BLaER1 (cell line): Measurements from ENCODE around the gene TMEM129.

ENCODE experiments used
- H3K27ac ChIP-seq: shearing (Covaris generic); formaldehyde crosslinking; 2 replicates; pipeline ENCODE4 v1.8.1; 2022
- H3K27me3 ChIP-seq: shearing (Covaris generic); formaldehyde crosslinking; 2 replicates; pipeline ENCODE4 v1.8.1; 2022
- H3K36me3 ChIP-seq: shearing (Covaris generic); formaldehyde crosslinking; 2 replicates; pipeline ENCODE4 v1.8.1; 2022
- H3K4me1 ChIP-seq: shearing (Covaris generic); formaldehyde crosslinking; 2 replicates; pipeline ENCODE4 v1.8.1; 2022
- H3K4me2 ChIP-seq: shearing (Covaris generic); formaldehyde crosslinking; 2 replicates; pipeline ENCODE4 v1.8.1; 2022
- H3K4me3 ChIP-seq: shearing (Covaris generic); formaldehyde crosslinking; 2 replicates; pipeline ENCODE4 v1.8.1; 2022
- H3K9ac ChIP-seq: shearing (Covaris generic); formaldehyde crosslinking; 2 replicates; pipeline ENCODE4 v1.8.1; 2022
- H3K9me3 ChIP-seq: shearing (Covaris generic); formaldehyde crosslinking; 2 replicates; pipeline ENCODE4 v1.8.1; 2022
- H4K20me1 ChIP-seq: shearing (Covaris generic); formaldehyde crosslinking; 2 replicates; pipeline ENCODE4 v1.8.1; 2022
- Cebpa-rat ChIP-seq: shearing (Covaris generic); IDR thresholded peaks from 2 replicates; pipeline ENCODE4 v1.8.1; 2022

Gene TMEM129

DNA sequence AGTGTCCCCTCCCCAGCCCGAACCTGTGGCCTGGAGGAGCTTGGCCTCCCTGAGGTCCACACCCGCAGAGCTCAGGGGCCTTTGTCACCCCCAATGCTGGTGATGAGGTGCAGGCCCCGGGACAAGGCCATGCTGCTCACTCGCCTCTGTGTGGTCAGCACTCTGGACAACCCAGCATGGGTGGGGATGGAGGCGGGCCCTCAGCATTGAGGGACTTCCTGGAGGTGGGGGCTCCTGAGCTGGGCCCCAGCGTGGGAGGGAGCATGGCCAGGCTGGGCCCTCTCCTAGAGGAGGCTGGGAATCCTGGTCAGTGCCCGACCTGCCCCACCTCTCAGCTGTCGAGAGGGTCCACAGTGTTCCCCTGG is 30.8 kb upstream of the TMEM129 start:
- H3K9ac ChIP-seq = peak overlapping the region; percentile 57

DNA sequence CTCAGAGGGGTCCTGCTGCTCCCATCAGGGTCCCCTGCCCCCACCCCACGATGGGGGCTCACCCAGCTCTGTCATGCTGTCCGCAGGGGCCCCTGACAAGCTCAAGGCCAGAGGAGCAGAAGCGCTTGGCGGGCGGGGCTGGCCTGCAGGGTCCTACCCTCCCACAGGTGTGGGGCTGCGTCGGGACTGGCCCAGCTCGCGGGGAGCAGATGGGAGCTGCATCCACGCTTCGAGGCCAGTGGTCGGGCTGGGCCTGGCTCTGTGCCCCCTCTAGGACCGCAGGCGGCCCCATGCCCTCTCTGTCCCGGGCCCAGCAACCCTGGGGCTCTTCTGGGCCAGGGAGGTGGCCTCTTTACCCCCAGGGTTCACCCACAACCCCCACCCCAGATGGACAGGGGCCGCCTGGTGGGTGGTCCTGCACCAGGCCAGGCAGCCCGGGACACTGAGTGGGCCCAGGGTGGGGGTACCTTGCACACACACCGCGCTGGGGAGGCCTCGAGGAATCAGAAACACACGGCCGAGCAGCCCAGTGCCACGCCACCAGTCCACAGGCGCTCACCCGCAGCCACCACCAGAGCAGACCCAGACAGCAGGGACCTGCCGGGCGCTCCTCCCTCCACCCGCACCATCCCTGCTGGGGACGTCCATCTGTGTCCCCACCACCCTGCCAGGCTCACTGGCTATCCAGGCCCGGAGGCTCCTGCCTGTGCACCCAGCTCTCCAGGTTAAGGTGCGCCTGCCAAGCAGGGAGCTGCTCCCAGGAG is 30.2 kb upstream of the TMEM129 start:
- Histone ChIP-seq H3K4me2 (peak overlapping the region; percentile 87), H3K27me3 (no peaks in the 10 kb centered on the region), H3K9me3 (no peaks in the 10 kb centered on the region), H3K9ac (peak overlapping the region; percentile 57), H3K27ac (peak overlapping the region; percentile 84; the same call in 1 of the 2 replicates), H3K36me3 (no peaks in the 10 kb centered on the region), H4K20me1 (peaks cover 12% of the 10 kb centered on the region; the same call in 1 of the 2 replicates), H3K4me1 (peaks cover 71% of the 10 kb centered on the region), H3K4me3 (no peak overlapping the region)
- TF ChIP-seq Cebpa-rat = no peak

More for the DNA sequence above, 30.8 kb upstream of the TMEM129 start:
- no peaks in the 10 kb centered on the region for H3K9me3 ChIP-seq
- peak overlapping the region; percentile 87 for H3K4me2 ChIP-seq
- peaks cover 65% of the 10 kb centered on the region for H3K4me1 ChIP-seq
- no peak overlapping the region for H3K4me3 ChIP-seq
- H3K27me3 ChIP-seq = no peaks in the 10 kb centered on the region
- H4K20me1 ChIP-seq = peaks cover 7% of the 10 kb centered on the region; the same call in 1 of the 2 replicates
- no peak for TF ChIP-seq Cebpa-rat
- peak overlapping the region; percentile 84 for H3K27ac ChIP-seq
- no peaks in the 10 kb centered on the region for H3K36me3 ChIP-seq

- Histone ChIP-seq H3K4me2 (no peak overlapping the region), H3K4me3 (no peak overlapping the region), H3K36me3 (peaks cover 4% of the 10 kb centered on the region; the same call in 1 of the 2 replicates), H3K27ac (no peak overlapping the region), H3K9me3 (no peaks in the 10 kb centered on the region), H4K20me1 (peaks cover 17% of the 10 kb centered on the region; the same call in 1 of the 2 replicates), H3K4me1 (peaks cover 77% of the 10 kb centered on the region), H3K27me3 (no peaks in the 10 kb centered on the region), H3K9ac (no peak overlapping the region)
- TF ChIP-seq Cebpa-rat = no peak
These were observed 29.4 kb upstream of the TMEM129 start for GRCh38 chr4:1750381-1751154.

DNA sequence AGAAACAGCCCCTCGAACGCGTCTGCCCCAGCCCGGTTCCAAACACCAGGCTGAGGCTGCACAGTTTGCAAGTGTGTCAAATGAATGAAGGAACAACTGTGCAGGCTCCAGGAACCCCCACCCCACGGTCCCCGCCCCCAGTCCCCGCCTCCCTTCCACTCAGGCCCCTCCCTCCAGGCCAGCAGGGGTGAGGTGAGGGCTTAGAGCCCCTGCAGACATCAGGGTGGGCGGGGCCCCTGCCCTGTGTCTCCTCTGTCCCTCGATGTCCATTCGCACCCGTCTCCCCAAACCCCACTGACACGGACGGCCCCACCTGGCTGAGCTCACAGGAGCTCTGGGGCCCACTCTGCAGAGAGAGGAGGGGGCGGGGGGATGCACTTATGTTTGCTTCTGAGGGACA is 28.7 kb upstream of the TMEM129 start:
- Histone ChIP-seq H3K9ac (no peak overlapping the region), H3K4me3 (no peak overlapping the region), H3K4me2 (no peak overlapping the region), H3K9me3 (no peaks in the 10 kb centered on the region), H3K27me3 (no peaks in the 10 kb centered on the region), H4K20me1 (peaks cover 24% of the 10 kb centered on the region; the same call in 1 of the 2 replicates), H3K4me1 (peaks cover 73% of the 10 kb centered on the region), H3K27ac (no peak overlapping the region), H3K36me3 (peaks cover 11% of the 10 kb centered on the region)
- no peak for TF ChIP-seq Cebpa-rat

DNA sequence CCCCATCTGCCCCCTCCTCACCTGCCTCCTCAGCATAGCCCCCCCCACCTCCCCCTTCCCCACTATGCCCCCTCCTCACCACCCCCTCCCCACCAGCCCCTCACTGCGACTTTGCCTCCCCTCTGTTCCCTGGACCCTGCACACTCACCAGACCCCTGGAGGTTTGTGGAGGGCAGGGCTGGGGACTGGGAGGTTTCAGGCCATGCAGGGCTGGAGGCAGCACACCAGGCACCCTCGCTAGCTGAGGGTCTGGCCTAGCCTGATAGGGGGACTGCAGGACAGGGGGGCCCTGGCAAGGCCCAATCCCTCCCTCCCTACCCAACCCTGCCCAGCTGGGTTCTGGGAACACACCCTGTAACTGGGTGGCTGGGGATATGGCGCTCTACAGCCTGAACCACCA is 28.2 kb upstream of the TMEM129 start:
- H3K27ac ChIP-seq = no peak overlapping the region
- H4K20me1 ChIP-seq = peaks cover 28% of the 10 kb centered on the region; the same call in 1 of the 2 replicates
- H3K4me2 ChIP-seq = no peak overlapping the region
- H3K4me1 ChIP-seq = peaks cover 68% of the 10 kb centered on the region
- H3K36me3 ChIP-seq = peaks cover 16% of the 10 kb centered on the region
- no peaks in the 10 kb centered on the region for H3K9me3 ChIP-seq
- H3K27me3 ChIP-seq = no peaks in the 10 kb centered on the region
- no peak overlapping the region for H3K4me3 ChIP-seq
- H3K9ac ChIP-seq = no peak overlapping the region
- TF ChIP-seq Cebpa-rat = no peak

DNA sequence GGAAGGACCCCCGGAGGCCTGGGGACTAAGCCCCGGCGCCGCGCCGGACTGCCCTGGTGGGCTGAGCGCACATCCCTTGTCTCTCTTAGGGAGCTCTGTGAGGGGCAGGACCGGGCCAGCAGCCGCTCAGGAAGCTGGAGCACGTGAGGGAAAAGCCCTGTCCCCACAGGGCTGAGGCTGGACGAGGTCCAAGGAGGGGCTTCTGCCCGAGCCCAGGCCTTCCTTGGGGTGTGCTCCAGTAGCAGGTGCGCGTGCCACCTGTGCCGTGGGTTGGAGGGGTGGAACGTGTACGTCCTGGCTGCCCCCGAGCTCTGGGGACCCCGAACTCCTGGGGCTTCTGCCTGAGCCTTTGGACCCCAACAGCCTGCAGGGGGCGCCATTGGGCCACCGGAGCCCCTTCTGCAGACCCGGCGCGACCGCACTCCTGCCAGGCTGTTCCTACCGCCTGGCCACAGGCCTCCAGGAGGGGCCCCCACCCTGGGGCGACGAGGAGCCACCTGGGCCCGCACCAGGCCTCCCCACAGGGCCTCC is 27.4 kb upstream of the TMEM129 start:
- Histone ChIP-seq H3K4me1 (peaks cover 66% of the 10 kb centered on the region), H3K9me3 (no peaks in the 10 kb centered on the region), H4K20me1 (peaks cover 34% of the 10 kb centered on the region; the same call in 1 of the 2 replicates), H3K9ac (no peak overlapping the region), H3K36me3 (peaks cover 24% of the 10 kb centered on the region), H3K27me3 (no peaks in the 10 kb centered on the region), H3K27ac (no peak overlapping the region), H3K4me2 (peak overlapping the region; percentile 54), H3K4me3 (no peak overlapping the region)
- TF ChIP-seq Cebpa-rat = no peak

DNA sequence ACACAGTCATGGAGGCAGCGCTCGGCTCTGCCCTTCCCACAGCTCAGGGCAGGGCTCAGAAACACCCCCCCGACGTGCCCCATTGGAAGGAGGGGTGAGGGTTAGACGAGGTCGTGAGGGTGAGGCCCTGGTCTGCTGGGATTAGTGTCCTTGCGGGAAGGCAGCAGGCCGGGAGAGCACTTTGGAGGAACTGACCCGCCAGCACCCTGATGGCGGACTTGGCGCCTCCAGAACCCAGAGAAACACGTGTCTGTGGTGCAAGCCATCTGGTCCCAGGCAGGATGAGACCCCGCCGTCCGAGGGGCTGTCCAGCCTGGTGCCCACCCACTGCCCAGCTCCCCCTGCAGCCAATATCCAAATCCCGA is 26.5 kb upstream of the TMEM129 start:
- H3K9me3 ChIP-seq = no peaks in the 10 kb centered on the region

GRCh38 chr4:1746919-1747602 is 25.9 kb upstream of the TMEM129 start:
- Histone ChIP-seq H3K4me2 (no peak overlapping the region), H3K27ac (no peak overlapping the region)
- no peak for TF ChIP-seq Cebpa-rat

More for the DNA sequence above, 26.5 kb upstream of the TMEM129 start:
- peaks cover 34% of the 10 kb centered on the region for H3K36me3 ChIP-seq
- H3K27ac ChIP-seq = no peak overlapping the region
- no peak overlapping the region for H3K4me2 ChIP-seq
- no peak overlapping the region for H3K4me3 ChIP-seq
- peaks cover 56% of the 10 kb centered on the region for H3K4me1 ChIP-seq
- H3K27me3 ChIP-seq = no peaks in the 10 kb centered on the region
- peaks cover 34% of the 10 kb centered on the region; the same call in 1 of the 2 replicates for H4K20me1 ChIP-seq
- TF ChIP-seq Cebpa-rat = no peak
- H3K9ac ChIP-seq = no peak overlapping the region

DNA sequence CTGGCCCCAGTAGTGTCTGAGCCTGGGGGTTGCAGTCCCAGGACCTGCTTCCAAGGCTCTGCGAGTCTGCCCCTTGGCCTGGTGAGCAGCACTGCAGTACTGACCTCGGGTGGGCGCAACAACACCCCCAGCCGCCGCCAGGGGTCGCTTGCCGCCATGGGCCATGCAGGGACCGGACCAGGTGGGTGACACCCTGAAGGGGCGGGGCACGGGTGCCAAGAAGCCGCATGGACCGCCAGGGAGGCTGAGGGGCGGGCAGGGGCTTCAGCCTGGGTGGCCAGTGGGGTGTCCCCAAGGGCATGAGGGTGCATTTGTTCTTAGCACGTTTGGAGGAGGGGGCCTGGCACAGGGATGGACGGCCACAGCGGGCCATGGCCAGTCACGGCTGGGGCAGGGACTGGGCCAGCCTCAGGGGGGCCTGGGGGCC is 25.2 kb upstream of the TMEM129 start:
- Histone ChIP-seq H3K4me3 (no peak overlapping the region), H3K36me3 (peaks cover 47% of the 10 kb centered on the region), H3K27me3 (no peaks in the 10 kb centered on the region), H3K27ac (no peak overlapping the region), H3K9ac (no peak overlapping the region), H3K4me2 (no peak overlapping the region), H4K20me1 (peaks cover 45% of the 10 kb centered on the region), H3K9me3 (no peaks in the 10 kb centered on the region), H3K4me1 (peaks cover 55% of the 10 kb centered on the region)
- TF ChIP-seq Cebpa-rat = no peak

More at GRCh38 chr4:1746919-1747602, 25.9 kb upstream of the TMEM129 start:
- Histone ChIP-seq H4K20me1 (peaks cover 37% of the 10 kb centered on the region; the same call in 1 of the 2 replicates), H3K36me3 (peaks cover 39% of the 10 kb centered on the region), H3K4me1 (peaks cover 55% of the 10 kb centered on the region), H3K4me3 (no peak overlapping the region), H3K27me3 (no peaks in the 10 kb centered on the region), H3K9ac (no peak overlapping the region), H3K9me3 (no peaks in the 10 kb centered on the region)
